D721Med (cell line): Measurements from ENCODE around the gene MDP1.

Experiments
- DNase-seq: peaks from one replicate; pipeline ENCODE4 v3.0.0; 2011; ENCODE audit warnings: low spot score; ENCODE audit not compliant: insufficient read length
- FAIRE-seq: peaks from 2 replicates; lab custom pipeline; 2011; peaks lifted over from hg19 to GRCh38; lab: Jason Lieb, UNC
- TF ChIP-seq, protein P1 (sequence below): IDR thresholded peaks from 2 replicates; pipeline ENCODE4 v1.5.1; 2012; ENCODE audit warnings: mild to moderate bottlenecking, control low read depth; ENCODE audit not compliant: insufficient read depth; ENCODE audit errors: missing control alignments

MDP1 gene

DNA sequence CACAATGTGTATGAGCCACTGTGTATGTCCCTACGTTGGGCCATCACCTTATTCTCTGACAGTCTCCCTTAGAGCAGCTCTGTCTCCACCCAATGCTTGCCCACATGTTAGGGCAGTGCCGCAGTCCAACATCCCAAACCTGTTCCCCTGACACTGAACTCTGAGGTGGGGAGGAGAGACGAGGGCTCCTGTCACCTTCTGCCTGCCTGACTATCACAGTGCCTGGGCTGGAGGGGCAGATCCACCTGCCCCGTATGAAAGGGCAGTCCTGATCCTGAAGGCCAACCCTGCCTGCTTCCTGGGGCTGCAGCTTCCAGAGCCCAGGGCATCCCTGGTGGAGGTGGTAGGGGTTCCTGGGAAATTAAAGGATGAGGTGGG lies 44.9 kb upstream of the MDP1 start:
- DNase-seq, result no peak
- no peak for FAIRE-seq
- TF ChIP-seq, protein P1, sequence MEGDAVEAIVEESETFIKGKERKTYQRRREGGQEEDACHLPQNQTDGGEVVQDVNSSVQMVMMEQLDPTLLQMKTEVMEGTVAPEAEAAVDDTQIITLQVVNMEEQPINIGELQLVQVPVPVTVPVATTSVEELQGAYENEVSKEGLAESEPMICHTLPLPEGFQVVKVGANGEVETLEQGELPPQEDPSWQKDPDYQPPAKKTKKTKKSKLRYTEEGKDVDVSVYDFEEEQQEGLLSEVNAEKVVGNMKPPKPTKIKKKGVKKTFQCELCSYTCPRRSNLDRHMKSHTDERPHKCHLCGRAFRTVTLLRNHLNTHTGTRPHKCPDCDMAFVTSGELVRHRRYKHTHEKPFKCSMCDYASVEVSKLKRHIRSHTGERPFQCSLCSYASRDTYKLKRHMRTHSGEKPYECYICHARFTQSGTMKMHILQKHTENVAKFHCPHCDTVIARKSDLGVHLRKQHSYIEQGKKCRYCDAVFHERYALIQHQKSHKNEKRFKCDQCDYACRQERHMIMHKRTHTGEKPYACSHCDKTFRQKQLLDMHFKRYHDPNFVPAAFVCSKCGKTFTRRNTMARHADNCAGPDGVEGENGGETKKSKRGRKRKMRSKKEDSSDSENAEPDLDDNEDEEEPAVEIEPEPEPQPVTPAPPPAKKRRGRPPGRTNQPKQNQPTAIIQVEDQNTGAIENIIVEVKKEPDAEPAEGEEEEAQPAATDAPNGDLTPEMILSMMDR, result no peak

DNA sequence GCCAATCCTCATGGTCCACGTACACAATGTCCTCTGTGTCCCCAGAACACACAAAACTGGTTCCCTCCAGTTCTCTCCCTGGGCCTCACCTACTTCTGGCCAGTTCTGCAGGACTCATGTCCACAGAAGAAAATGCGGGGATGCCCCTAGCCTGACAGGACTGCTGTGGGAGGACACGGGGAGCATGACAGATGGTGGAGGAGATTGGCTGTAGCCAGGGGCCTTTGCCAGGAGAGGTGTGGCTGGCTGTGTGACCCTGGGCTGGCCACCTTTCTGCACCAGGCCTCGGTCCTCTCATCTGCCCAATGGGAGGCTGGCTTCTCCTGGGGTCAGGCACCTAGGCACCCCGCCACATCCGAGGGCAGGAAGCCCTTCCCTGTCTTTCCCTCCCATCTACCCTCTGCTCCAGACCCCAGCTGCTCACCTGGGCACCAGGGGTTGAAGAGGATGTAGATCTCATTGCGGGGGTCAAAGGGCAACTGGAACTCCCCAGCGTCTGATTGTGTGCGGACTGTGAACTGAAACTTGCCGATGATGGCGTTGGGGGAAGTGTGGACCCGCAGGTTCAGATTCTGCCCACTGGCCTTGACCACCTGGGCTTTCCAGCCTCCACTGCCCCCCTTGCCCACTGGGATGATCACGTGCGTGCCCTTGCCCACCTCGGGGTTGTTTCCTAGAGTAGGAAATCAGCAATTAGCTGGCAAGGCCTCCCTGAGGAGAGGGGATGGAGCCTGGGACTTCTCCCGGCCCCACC lies 44.3 kb upstream of the MDP1 start:
- TF ChIP-seq, protein P1, result no peak
- DNase-seq (no peak), FAIRE-seq (no peak)

DNA sequence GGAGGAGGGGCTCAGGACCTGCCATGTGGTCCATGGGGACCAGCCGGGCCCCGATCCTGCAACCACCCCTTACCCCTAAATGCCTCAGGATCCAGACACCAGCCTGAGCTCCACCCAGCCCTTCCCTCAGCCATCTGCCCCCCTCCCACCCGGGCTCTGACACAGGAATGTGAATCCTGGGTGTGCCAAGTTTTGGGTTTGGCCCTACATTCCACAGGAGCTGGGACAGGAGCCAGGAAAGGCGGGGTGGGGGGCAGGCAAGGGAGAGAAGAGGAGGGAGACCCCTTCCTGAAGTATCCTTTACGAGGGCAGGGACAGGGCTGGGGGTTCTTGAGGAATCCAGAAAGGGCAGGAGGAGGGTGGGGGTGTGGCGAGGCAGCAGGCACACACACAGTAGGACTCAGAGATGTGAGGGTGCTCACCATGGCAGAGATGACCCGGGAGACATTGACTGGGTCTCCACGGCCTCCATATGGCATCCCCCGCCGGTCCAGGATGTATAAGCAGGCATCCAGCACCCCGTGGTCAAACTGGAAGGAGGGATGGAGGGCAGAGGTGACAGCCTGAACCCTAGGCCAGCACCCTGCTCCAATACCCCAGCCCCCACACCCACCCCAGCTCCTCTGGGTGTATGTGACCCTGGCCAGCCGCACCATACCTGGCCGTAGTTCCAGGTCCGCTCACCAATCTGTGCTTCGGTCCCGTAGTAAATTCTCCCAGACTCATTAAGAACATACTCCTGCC lies 43.6 kb upstream of the MDP1 start:
- TF ChIP-seq, protein P1, result no peak
- no peak for DNase-seq
- FAIRE-seq, result no peak

DNA sequence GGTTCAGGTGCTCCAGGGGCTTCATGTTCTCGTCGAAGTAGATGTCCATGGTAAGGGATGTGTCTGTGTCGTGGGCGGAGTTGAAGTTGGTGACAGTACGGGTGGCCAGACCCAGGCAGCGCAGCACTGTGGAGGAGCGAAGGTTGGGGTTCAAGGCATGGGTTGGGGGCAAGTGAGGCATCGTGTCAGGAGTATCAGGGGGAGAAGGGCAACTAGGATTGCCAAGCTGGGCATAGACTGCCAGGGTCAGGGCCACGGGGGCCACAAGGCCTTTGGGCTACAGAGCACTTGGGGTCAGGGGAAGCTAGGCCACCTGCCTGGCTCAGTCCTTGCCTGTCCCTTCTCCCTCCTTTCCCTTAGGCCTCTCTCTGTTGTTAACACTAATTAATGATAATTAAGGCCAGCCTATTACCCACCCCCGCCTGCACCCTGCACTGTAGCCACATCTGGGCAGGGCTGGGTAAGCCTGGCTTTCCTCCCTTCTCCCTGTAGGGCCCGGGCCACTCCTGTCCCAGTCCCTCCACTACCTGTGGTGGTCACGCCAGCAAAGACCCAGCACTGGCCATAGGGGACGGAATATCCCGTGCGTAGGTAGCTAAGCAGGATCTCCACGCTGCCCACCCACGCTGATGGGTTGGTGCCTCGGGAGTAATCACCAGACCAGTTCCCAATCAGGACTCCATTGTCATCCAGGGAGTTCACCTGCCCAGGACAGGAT lies 42.8 kb upstream of the MDP1 start:
- DNase-seq (no peak), FAIRE-seq (no peak)
- TF ChIP-seq, protein P1, result no peak

DNA sequence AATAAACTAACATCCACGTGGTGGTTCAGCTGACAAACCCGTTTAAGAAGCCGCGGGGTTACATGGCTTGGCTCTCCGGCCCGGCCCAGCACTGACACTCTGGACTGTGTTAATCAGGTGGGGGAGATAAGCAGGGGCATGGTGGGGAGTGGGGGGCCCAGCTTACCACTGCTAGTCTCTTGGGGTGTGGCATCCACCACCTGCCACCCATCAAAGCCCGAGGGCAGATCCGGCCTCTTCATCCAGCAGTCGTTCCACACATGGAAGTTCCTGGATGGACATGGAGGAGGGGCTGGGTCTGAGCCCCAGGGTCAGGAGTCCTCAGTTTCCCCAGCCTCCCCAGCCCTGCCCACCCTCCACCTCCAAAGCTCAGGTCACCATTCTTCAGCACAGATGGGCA lies 42.3 kb upstream of the MDP1 start:
- FAIRE-seq (no peak), DNase-seq (no peak)
- TF ChIP-seq, protein P1, result no peak

DNA sequence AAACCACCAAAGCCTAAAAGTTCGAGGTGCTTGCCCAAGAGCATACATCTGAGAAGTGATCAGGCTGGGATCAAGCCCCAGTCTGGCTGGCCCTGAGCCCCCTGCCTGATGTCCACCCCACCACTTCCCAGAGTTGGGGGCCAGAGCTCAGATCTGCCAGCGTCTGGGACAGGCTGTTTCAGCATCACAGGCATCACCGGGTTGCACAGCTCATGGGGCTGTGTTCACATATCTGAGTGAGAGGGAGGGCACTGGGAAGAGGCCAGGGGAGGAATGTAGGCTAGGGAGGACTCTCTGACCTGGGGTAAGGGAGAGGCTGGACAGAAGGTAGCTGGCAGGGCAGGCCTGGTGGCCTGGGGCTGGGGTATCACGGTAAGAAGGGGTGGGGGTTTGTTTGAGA lies 41.1 kb upstream of the MDP1 start:
- TF ChIP-seq, protein P1, result no peak
- no peak for FAIRE-seq

More for the DNA sequence above, 41.1 kb upstream of the MDP1 start:
- no peak for DNase-seq
